ENCODE data around the gene HMG20B. TPM values are rescaled to one million over a fixed set of nuclear protein-coding genes. Genes with fewer than 3 reads are reported as not detected.

Gene HMG20B
- total RNA-seq, 1 donor, result 72.5 TPM

DNA sequence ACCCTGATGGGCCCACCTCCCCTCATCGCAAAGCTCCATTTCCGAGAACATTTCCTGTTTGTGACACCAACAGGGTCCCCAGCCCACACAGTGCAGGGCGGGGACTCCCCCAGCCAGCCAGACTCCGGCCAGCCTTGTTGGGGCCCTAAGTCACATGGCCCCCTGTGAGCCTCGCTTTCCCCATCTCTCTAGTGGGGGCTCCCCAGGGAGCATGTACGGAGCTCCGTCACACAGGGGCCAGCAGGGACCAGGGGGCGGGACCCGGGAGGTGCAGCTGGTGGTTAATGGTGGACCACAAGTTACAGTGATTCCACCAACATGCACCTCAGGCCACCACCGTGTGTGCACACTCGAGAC lies 32.2 kb downstream of the HMG20B start:
- no peak overlapping the region for H3K4me3 ChIP-seq (ENCODE audit: low read depth, low read length)
- no peak for DNase-seq (ENCODE audit: low read depth)
- TF ChIP-seq, protein P1, sequence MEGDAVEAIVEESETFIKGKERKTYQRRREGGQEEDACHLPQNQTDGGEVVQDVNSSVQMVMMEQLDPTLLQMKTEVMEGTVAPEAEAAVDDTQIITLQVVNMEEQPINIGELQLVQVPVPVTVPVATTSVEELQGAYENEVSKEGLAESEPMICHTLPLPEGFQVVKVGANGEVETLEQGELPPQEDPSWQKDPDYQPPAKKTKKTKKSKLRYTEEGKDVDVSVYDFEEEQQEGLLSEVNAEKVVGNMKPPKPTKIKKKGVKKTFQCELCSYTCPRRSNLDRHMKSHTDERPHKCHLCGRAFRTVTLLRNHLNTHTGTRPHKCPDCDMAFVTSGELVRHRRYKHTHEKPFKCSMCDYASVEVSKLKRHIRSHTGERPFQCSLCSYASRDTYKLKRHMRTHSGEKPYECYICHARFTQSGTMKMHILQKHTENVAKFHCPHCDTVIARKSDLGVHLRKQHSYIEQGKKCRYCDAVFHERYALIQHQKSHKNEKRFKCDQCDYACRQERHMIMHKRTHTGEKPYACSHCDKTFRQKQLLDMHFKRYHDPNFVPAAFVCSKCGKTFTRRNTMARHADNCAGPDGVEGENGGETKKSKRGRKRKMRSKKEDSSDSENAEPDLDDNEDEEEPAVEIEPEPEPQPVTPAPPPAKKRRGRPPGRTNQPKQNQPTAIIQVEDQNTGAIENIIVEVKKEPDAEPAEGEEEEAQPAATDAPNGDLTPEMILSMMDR (IDR thresholded peaks at IDR 0.05; ENCODE audit: insufficient read depth, low read depth, low read length), result no peak

GRCh38 chr19:3605361-3605760 lies 32.6 kb downstream of the HMG20B start:
- TF ChIP-seq, protein P1 (IDR thresholded peaks at IDR 0.05; ENCODE audit: insufficient read depth, low read depth, low read length), result no peak
- H3K4me3 ChIP-seq (ENCODE audit: low read depth, low read length), result peak overlapping the region; percentile 64
- DNase-seq (ENCODE audit: low read depth), result no peak

DNA sequence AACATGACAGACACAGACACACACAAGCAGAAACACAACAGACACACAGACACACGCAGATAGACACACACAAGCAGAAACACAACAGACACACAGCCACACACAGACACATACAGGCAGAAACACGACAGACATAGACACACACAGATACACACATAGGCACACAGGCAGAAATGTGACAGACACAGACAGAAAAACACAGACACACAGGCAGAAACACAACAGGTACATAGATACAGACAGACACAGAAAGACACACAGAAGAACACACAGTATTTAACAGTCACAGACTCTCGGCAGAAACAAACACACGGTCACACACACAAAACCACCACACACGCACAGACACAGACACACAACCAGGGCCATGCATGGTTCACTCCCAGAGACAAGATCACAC lies 33.0 kb downstream of the HMG20B start:
- TF ChIP-seq, protein P1 (IDR thresholded peaks at IDR 0.05; ENCODE audit: insufficient read depth, low read depth, low read length), result no peak
- H3K4me3 ChIP-seq (ENCODE audit: low read depth, low read length), result peak overlapping the region; percentile 64
- no peak for DNase-seq (ENCODE audit: low read depth)

DNA sequence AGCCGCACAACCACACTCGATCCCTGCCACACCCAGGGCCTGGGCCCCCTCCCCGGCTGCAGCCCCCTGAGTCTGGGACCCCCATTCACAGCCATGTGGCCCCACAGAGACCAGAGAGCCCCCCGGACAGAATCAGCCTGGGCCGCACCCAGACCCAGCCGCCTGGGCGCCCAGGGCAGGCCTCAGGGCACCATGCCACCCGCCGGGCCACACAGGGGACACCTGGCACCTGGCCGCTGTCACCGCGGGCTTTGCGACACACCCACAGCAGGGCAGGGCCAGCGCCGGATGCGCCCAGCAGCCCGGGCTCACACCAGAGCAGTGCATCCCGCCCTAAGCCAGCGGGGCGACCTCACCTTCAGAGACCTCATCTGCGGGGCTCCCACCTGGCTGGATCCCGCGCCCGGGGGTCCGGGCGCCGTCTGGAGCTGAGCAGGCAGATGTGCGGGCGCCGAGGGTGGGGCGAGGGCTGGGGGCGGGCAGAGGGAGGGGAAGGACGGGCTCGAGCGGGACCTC lies 33.5 kb downstream of the HMG20B start:
- TF ChIP-seq, protein P1 (IDR thresholded peaks at IDR 0.05; ENCODE audit: insufficient read depth, low read depth, low read length), result no peak
- no peak for DNase-seq (ENCODE audit: low read depth)

GRCh38 chr19:3606690-3607289 lies 34.0 kb downstream of the HMG20B start, which contains the start of gene TBXA2R:
TSS of gene TBXA2R (minus strand) at chr19:3606875. CDS start at chr19:3600634, 6,241 bp downstream.
- peak; percentile 56 for DNase-seq (ENCODE audit: low read depth)
- TF ChIP-seq, protein P1 (IDR thresholded peaks at IDR 0.05; ENCODE audit: insufficient read depth, low read depth, low read length), result no peak
- peak within 1 kb of the TSS; percentile 64 for H3K4me3 ChIP-seq (ENCODE audit: low read depth, low read length)

More for the DNA sequence above, 33.5 kb downstream of the HMG20B start:
- peak overlapping the region; percentile 64 for H3K4me3 ChIP-seq (ENCODE audit: low read depth, low read length)

- TF ChIP-seq, protein P1 (IDR thresholded peaks at IDR 0.05; ENCODE audit: insufficient read depth, low read depth, low read length), result no peak
- H3K4me3 ChIP-seq (ENCODE audit: low read depth, low read length), result peak overlapping the region; percentile 64
- no peak for DNase-seq (ENCODE audit: low read depth)
Measured at GRCh38 chr19:3607303-3608078, 34.7 kb downstream of the HMG20B start.

Data from fibroblast of villous mesenchyme (primary cell).